ENCODE data around the gene ARPC2.

The ARPC2 gene

DNA sequence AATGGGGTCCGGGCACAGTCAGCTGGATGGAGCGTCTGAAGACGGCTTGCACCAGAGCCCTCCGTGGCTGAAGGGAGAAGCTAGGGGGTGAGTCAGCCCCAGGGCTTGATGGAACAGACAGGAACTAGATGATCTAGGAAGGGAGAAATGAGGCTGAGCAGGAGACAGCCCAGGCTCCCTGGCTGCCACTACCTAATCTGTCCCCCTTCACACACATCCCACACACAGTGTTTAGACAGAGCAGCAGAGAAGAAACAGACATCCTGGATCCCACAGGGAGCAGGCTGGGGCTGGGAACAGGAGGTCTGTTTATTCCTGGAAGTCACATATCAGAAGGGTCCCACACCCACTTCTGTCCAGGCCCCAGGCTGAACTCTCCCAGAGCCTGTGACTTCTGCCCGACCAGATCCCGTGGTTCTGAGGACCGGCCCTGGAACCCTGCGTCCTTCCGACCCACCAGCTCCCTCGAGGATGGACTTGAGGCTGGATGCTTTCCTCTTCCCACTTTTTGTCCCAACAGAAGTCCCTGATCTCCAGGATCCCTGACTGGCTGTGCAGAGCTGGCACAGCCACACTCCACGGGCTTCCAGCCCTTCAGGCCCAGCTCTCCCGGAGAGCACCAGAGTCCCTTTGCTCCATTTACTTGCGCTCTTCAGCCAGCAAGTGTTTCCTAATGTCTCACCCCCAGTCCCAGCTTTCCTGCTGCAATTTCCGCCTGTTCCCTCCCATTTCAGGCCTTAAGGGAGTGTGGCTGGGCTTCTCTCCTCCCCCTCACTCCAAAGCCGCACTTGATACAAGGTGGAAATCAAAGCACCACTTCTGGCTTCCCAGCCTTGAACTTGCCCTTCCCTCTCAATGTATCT, 42.3 kb downstream of the ARPC2 start:
- CTCF ChIA-PET = no interaction called here
- TF ChIP-seq ZNF384 (IDR thresholded peaks at IDR 0.05) = no peak
- TF ChIP-seq NFRKB (IDR thresholded peaks at IDR 0.05) = no peak
- no peak for TF ChIP-seq LEF1 (IDR thresholded peaks at IDR 0.05; ENCODE audit: borderline replicate concordance)
- TF ChIP-seq BHLHE40 (IDR thresholded peaks at IDR 0.05; ENCODE audit: borderline replicate concordance) = no peak
- no peak for TF ChIP-seq SUZ12 (IDR thresholded peaks at IDR 0.05)
- TF ChIP-seq ELF4 (IDR thresholded peaks at IDR 0.05) = no peak
- POLR2A ChIA-PET = interaction anchor here (1.0 kb wide), 1 partner anchor 11 kb away, joined by 6 read pairs; the partner anchor contains the start of genes AAMP and PNKD
- no peak for DNase-seq (ENCODE audit: extremely low spot score)

DNA sequence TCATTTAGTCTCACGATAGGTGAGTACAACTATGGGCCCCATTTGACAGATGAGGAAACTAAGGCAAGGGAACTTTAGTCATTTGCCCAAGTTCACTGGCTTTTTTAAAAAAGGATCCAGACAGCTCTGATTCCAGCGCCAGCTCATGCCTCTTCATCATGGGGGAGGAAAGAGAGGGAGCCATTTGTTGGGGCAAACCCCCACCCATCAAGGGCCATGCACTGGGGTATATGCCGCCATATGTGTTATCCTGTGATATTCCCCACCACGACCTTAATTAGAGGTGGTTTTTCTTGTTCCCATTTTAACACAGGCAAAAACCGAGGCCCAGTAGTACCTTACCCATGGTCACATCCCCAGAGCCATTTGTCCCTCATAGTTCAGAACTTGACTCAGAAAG, 43.2 kb downstream of the ARPC2 start:
- TF ChIP-seq FOXM1 (IDR thresholded peaks at IDR 0.05; ENCODE audit: borderline replicate concordance) = no peak
- ChIA-PET CTCF (no interaction called here), POLR2A (interaction anchor here (1.0 kb wide), 1 partner anchor 10 kb away, joined by 4 read pairs; the partner anchor contains the start of genes AAMP and PNKD)
- DNase-seq (ENCODE audit: extremely low spot score) = no peak

DNA sequence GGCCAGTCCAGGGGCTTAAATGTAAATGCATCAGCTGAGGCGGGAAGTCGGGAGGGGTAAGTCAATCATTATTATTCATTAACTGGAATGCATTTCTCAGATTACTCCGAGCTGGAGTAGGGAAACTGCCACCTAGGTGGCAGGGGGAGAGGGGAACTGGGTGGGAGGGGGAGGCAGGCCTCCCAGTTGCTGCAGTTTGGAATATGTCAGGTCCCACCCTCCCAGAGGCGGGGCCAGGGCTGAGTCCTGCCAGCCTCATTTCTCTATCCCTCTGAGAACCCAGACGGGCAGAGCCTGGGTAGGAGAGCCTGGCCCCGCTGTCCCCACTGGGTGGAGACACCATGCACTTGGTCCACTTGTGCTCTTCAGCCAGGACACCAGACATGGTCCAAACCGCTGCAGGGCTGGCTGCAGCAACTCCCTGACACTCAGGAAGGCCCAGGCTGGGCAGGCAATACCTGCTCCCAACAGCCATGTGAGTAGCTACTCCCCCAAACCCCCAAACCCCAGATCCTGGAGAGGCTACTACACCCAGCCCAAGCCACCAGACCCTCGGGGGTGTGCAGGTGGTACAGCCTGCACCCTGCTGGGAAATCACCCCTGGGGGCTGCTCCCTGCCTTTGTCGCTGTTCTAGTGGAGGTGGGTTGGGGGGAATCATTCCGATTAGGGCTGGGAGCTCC, 43.9 kb downstream of the ARPC2 start, which contains the start of gene GPBAR1:
Gene GPBAR1 (plus strand): TSS at position 274 of the 681 bp plus-strand sequence. CDS start 1,710 bp downstream, outside the sequence.
- no peak for DNase-seq (ENCODE audit: extremely low spot score)
- ChIA-PET POLR2A (interaction anchor here (1.0 kb wide), 1 partner anchor 9 kb away, joined by 4 read pairs; the partner anchor contains the start of genes AAMP and PNKD), CTCF (no interaction called here)
- TF ChIP-seq FOXK2 (IDR thresholded peaks at IDR 0.05) = no peak
- TF ChIP-seq SP1 (IDR thresholded peaks at IDR 0.05) = no peak
- no peak for TF ChIP-seq BHLHE40 (IDR thresholded peaks at IDR 0.05; ENCODE audit: borderline replicate concordance)
- no peak for TF ChIP-seq FOXM1 (IDR thresholded peaks at IDR 0.05; ENCODE audit: borderline replicate concordance)
- no peak for TF ChIP-seq ZNF384 (IDR thresholded peaks at IDR 0.05)
- TF ChIP-seq SUZ12 (IDR thresholded peaks at IDR 0.05) = no peak
- TF ChIP-seq, protein P1, sequence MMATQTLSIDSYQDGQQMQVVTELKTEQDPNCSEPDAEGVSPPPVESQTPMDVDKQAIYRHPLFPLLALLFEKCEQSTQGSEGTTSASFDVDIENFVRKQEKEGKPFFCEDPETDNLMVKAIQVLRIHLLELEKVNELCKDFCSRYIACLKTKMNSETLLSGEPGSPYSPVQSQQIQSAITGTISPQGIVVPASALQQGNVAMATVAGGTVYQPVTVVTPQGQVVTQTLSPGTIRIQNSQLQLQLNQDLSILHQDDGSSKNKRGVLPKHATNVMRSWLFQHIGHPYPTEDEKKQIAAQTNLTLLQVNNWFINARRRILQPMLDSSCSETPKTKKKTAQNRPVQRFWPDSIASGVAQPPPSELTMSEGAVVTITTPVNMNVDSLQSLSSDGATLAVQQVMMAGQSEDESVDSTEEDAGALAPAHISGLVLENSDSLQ (IDR thresholded peaks at IDR 0.05) = no peak
- no peak for TF ChIP-seq L3MBTL2 (conservative IDR thresholded peaks at IDR 0.05)
- no peak for TF ChIP-seq HDGF (IDR thresholded peaks at IDR 0.05; ENCODE audit: borderline replicate concordance)
- TF ChIP-seq FOXA1 (IDR thresholded peaks at IDR 0.05) = no peak
- TF ChIP-seq ARNT (IDR thresholded peaks at IDR 0.05) = no peak
- no peak for TF ChIP-seq LEF1 (IDR thresholded peaks at IDR 0.05; ENCODE audit: borderline replicate concordance)
- no peak for TF ChIP-seq ELF4 (IDR thresholded peaks at IDR 0.05)
- TF ChIP-seq TARDBP (IDR thresholded peaks at IDR 0.05) = no peak
- no peak for TF ChIP-seq CTBP1 (IDR thresholded peaks at IDR 0.05; ENCODE audit: borderline replicate concordance)
- no peak for TF ChIP-seq NFRKB (IDR thresholded peaks at IDR 0.05)

DNA sequence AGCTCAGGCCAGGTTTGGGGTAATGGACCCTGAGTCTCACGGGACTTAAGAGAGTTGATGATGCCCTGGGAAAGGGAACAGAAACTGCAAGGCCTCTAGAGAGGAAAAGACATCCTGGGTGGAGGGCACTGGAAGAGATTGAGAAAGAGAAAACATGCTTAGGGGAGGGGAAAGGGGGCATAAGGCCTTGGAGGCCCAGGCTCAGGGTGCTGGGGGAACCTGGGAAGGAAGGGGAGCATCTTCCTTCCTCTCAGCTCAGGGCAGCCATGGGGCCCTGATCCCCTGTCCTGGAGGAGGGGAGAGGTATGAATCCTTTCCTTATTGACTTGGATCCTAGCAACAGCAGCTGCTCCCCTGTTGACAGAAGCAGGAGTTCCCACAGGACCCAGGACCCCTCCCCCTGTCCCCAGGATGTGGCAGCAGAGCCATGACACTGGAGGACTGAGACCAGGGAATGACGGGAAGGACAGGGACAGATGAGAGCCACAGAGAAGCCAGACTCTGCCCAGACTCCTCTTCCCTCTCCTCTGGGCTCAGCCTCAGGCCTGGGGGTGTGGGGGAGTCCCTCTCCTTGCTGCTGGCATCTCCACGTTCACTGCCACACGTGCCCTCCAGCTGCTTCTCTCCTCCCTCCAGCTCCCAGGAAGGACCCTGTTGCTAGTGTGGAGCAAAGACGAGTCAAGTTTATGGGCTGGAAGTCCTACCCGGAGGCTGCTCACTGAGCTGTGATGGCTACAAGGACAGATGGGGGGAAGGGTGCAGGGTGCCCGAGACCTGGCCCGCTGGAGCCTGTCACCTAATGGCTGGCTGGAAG, 44.6 kb downstream of the ARPC2 start:
- ChIA-PET CTCF (no interaction called here), POLR2A (no interaction called here)
- no peak for DNase-seq (ENCODE audit: extremely low spot score)
- TF ChIP-seq SUZ12 (IDR thresholded peaks at IDR 0.05) (no peak), SP1 (IDR thresholded peaks at IDR 0.05) (no peak), CTBP1 (IDR thresholded peaks at IDR 0.05; ENCODE audit: borderline replicate concordance) (no peak), ZNF384 (IDR thresholded peaks at IDR 0.05) (no peak), L3MBTL2 (conservative IDR thresholded peaks at IDR 0.05) (no peak), TARDBP (IDR thresholded peaks at IDR 0.05) (no peak), LEF1 (IDR thresholded peaks at IDR 0.05; ENCODE audit: borderline replicate concordance) (no peak), FOXM1 (IDR thresholded peaks at IDR 0.05; ENCODE audit: borderline replicate concordance) (no peak), FOXA1 (IDR thresholded peaks at IDR 0.05) (no peak), HDGF (IDR thresholded peaks at IDR 0.05; ENCODE audit: borderline replicate concordance) (no peak), ELF4 (IDR thresholded peaks at IDR 0.05) (no peak)
- TF ChIP-seq, protein P1 (IDR thresholded peaks at IDR 0.05) = no peak

DNA sequence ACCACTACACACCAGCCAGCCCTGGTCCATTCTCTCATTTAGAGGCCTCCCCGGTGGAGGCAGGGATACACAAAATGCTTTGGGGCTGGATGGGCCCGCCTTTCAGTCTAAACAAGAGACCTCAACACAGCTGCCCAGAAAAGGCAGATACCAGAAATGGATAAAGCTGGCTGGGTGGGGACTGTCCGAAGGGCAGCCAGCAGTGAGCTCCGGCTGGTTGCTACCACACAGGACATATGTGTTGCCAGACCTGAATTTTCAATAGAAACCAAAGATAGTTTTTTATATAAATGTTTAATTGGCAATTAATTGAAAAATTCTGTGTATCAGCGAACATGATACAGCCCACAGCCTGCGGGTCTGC, 45.2 kb downstream of the ARPC2 start:
- CTCF ChIA-PET = no interaction called here
- TF ChIP-seq SUZ12 (IDR thresholded peaks at IDR 0.05) = no peak
- TF ChIP-seq SP1 (IDR thresholded peaks at IDR 0.05) = no peak
- no peak for TF ChIP-seq ZNF384 (IDR thresholded peaks at IDR 0.05)
- no peak for TF ChIP-seq TARDBP (IDR thresholded peaks at IDR 0.05)
- no peak for TF ChIP-seq FOXM1 (IDR thresholded peaks at IDR 0.05; ENCODE audit: borderline replicate concordance)
- TF ChIP-seq HDGF (IDR thresholded peaks at IDR 0.05; ENCODE audit: borderline replicate concordance) = no peak
- TF ChIP-seq CTBP1 (IDR thresholded peaks at IDR 0.05; ENCODE audit: borderline replicate concordance) = no peak
- TF ChIP-seq, protein P1 (IDR thresholded peaks at IDR 0.05) = no peak
- TF ChIP-seq LEF1 (IDR thresholded peaks at IDR 0.05; ENCODE audit: borderline replicate concordance) = no peak
- TF ChIP-seq FOXA1 (IDR thresholded peaks at IDR 0.05) = no peak
- TF ChIP-seq L3MBTL2 (conservative IDR thresholded peaks at IDR 0.05) = no peak
- TF ChIP-seq ELF4 (IDR thresholded peaks at IDR 0.05) = no peak
- TF ChIP-seq FOXK2 (IDR thresholded peaks at IDR 0.05) = no peak
- TF ChIP-seq ARNT (IDR thresholded peaks at IDR 0.05) = no peak
- TF ChIP-seq NFRKB (IDR thresholded peaks at IDR 0.05) = no peak
- no peak for TF ChIP-seq BHLHE40 (IDR thresholded peaks at IDR 0.05; ENCODE audit: borderline replicate concordance)
- POLR2A ChIA-PET = no interaction called here
- no peak for DNase-seq (ENCODE audit: extremely low spot score)

All from HEK293T (cell line).